HTR-8/SVneo (cell line): ENCODE results near the gene NF2.

ENCODE experiments used
- DNase-seq: peaks from one replicate; pipeline ENCODE4 v3.0.0; 2011; ENCODE audit warnings: low spot score, mixed read lengths; ENCODE audit not compliant: insufficient read length
- FAIRE-seq: peaks from 2 replicates; lab custom pipeline; 2011; peaks lifted over from hg19 to GRCh38; lab: Jason Lieb, UNC

The NF2 gene

GRCh38 chr22:29654882-29655281 is 51.4 kb downstream of the NF2 start:
- no peak for FAIRE-seq
- DNase-seq = no peak

- DNase-seq (no peak), FAIRE-seq (no peak)
Observed at GRCh38 chr22:29658176-29658575, 54.7 kb downstream of the NF2 start.

GRCh38 chr22:29660021-29660420 is 56.6 kb downstream of the NF2 start:
- DNase-seq (no peak), FAIRE-seq (no peak)

GRCh38 chr22:29661336-29661735 is 57.9 kb downstream of the NF2 start:
- no peak for FAIRE-seq
- DNase-seq = no peak

- no peak for FAIRE-seq
Observed at GRCh38 chr22:29663180-29663821, 59.9 kb downstream of the NF2 start.

GRCh38 chr22:29665486-29665885 is 62.1 kb downstream of the NF2 start:
- no peak for FAIRE-seq
- DNase-seq = no peak

More at GRCh38 chr22:29663180-29663821, 59.9 kb downstream of the NF2 start:
- DNase-seq = no peak

GRCh38 chr22:29668673-29669072 is 65.2 kb downstream of the NF2 start:
- FAIRE-seq = no peak

GRCh38 chr22:29670626-29671025 is 67.2 kb downstream of the NF2 start:
- DNase-seq (no peak), FAIRE-seq (no peak)

More at GRCh38 chr22:29668673-29669072, 65.2 kb downstream of the NF2 start:
- no peak for DNase-seq

- no peak for FAIRE-seq
Observed at GRCh38 chr22:29673361-29674066, 70.1 kb downstream of the NF2 start.

GRCh38 chr22:29674121-29674520 is 70.7 kb downstream of the NF2 start:
- DNase-seq (no peak), FAIRE-seq (no peak)

More at GRCh38 chr22:29673361-29674066, 70.1 kb downstream of the NF2 start:
- DNase-seq = no peak

GRCh38 chr22:29679316-29679715 is 75.9 kb downstream of the NF2 start:
- no peak for FAIRE-seq

GRCh38 chr22:29683536-29683935 is 80.1 kb downstream of the NF2 start:
- FAIRE-seq (no peak), DNase-seq (no peak)

More at GRCh38 chr22:29679316-29679715, 75.9 kb downstream of the NF2 start:
- DNase-seq = no peak

- DNase-seq (no peak), FAIRE-seq (no peak)
Observed at GRCh38 chr22:29684244-29684643, 80.8 kb downstream of the NF2 start.

GRCh38 chr22:29689206-29689879 is 85.9 kb downstream of the NF2 start:
- no peak for DNase-seq

GRCh38 chr22:29689880-29690213 is 86.4 kb downstream of the NF2 start:
- DNase-seq = no peak
- FAIRE-seq = no peak

More at GRCh38 chr22:29689206-29689879, 85.9 kb downstream of the NF2 start:
- FAIRE-seq = no peak

GRCh38 chr22:29690476-29690875 is 87.0 kb downstream of the NF2 start:
- DNase-seq (no peak), FAIRE-seq (no peak)

GRCh38 chr22:29691636-29692326 is 88.3 kb downstream of the NF2 start:
- no peak for DNase-seq
- FAIRE-seq = no peak

GRCh38 chr22:29692327-29692640 is 88.9 kb downstream of the NF2 start:
- DNase-seq = no peak
- no peak for FAIRE-seq

- no peak for FAIRE-seq
- DNase-seq = no peak
Observed at GRCh38 chr22:29693161-29693560, 89.7 kb downstream of the NF2 start.

- DNase-seq (no peak), FAIRE-seq (no peak)
Observed at GRCh38 chr22:29693671-29694070, 90.2 kb downstream of the NF2 start.
